Suprapubic skin (tissue), 4 donors: ENCODE results near the gene ROR2. TPM values are rescaled to one million over a fixed set of nuclear protein-coding genes. Genes with fewer than 3 reads are reported as not detected.
A peak's percentile ranks its signal among the peaks of the same experiment; 100 is the strongest.

Source experiments
- DNase-seq, 2 donors: peaks; one replicate each; pipeline ENCODE4 v3.0.0-alpha.2; 2019; ENCODE audit warnings: low spot score in 2 of 2
- H3K27ac ChIP-seq: fragments of 200-600 bp; sonication (generic); one replicate; pipeline ENCODE4 v1.5.1; 2019
- H3K27me3 ChIP-seq: fragments of 200-600 bp; sonication (generic); one replicate; pipeline ENCODE4 v1.5.1; 2019
- H3K36me3 ChIP-seq: fragments of 200-600 bp; sonication (generic); one replicate; pipeline ENCODE4 v1.5.1; 2019
- H3K4me1 ChIP-seq: fragments of 200-600 bp; sonication (generic); one replicate; pipeline ENCODE4 v1.5.1; 2019
- H3K4me3 ChIP-seq: fragments of 200-600 bp; sonication (generic); one replicate; pipeline ENCODE4 v1.5.1; 2019; ENCODE audit warnings: mild to moderate bottlenecking
- H3K9me3 ChIP-seq: fragments of 200-600 bp; sonication (generic); one replicate; pipeline ENCODE4 v1.5.1; 2019
- CTCF ChIP-seq, 2 donors: fragments of 200-600 bp in 1 of 2; fragments of 450-650 bp in 1 of 2; sonication (generic) in 1 of 2; IDR thresholded peaks; one replicate each; pipeline ENCODE4 v1.5.1; 2016 to 2019; ENCODE audit warnings: antibody characterized with exemption in 2 of 2, mild to moderate bottlenecking in 1 of 2, moderate library complexity in 1 of 2
- EP300 ChIP-seq: sonication (generic); formaldehyde crosslinking; IDR thresholded peaks from one replicate; pipeline ENCODE4 v1.6.1; 2017; ENCODE audit warnings: antibody characterized with exemption
- POLR2A ChIP-seq, 2 donors: fragments of 450-650 bp; IDR thresholded peaks; one replicate each; pipeline ENCODE4 v1.6.1; 2017; ENCODE audit warnings: antibody characterized with exemption in 2 of 2, mild to moderate bottlenecking in 2 of 2, moderate library complexity in 2 of 2
- POLR2AphosphoS5 ChIP-seq, 3 donors: sonication (generic); formaldehyde crosslinking; IDR thresholded peaks; one replicate each; pipeline ENCODE4 v1.6.1; 2017; ENCODE audit warnings: antibody characterized with exemption in 3 of 3
- WGBS: methylation state at CpG from one replicate; pipeline ENCODE4 v1.1.5; 2018; 5-methylcytosine and 5-hydroxymethylcytosine counted together
- total RNA-seq, 4 donors: library from RNA; depleted of rRNA; stranded (reverse); fragments of >200 nt; gene quantifications; one replicate each; pipeline ENCODE4 v1.1.0, GENCODE V29; 2016

Gene ROR2
- total RNA-seq, 4 donors from 2014 or later: 3.3 to 7.3 (median 5.0) TPM

GRCh38 chr9:91818647-91819403 lies 131.2 kb downstream of the ROR2 start:
- H3K27me3 ChIP-seq: no peaks in the 10 kb centered on the region
- H3K4me1 ChIP-seq: peaks cover 18% of the 10 kb centered on the region
- H3K4me3 ChIP-seq: no peak overlapping the region
- TF ChIP-seq POLR2AphosphoS5 (IDR thresholded peaks at IDR 0.05): no peak
- no peak for TF ChIP-seq EP300
- TF ChIP-seq CTCF (IDR thresholded peaks at IDR 0.05): no peak
- no peak for TF ChIP-seq POLR2A (IDR thresholded peaks at IDR 0.05)
- DNase-seq: peak in 1 of 2 donors; percentile 50
- 91% methylated on average over 15 of the region's 15 CpGs for WGBS
- no peaks in the 10 kb centered on the region for H3K9me3 ChIP-seq
- no peaks in the 10 kb centered on the region for H3K36me3 ChIP-seq
- no peak overlapping the region for H3K27ac ChIP-seq

GRCh38 chr9:91818225-91818585 lies 131.8 kb downstream of the ROR2 start:
- 22% methylated on average over 3 of the region's 3 CpGs for WGBS
- no peak overlapping the region for H3K27ac ChIP-seq
- no peaks in the 10 kb centered on the region for H3K27me3 ChIP-seq
- H3K4me3 ChIP-seq: no peak overlapping the region
- TF ChIP-seq POLR2AphosphoS5 (IDR thresholded peaks at IDR 0.05): peak in 1 of 3 donors; percentile 28
- TF ChIP-seq POLR2A (IDR thresholded peaks at IDR 0.05): no peak
- H3K4me1 ChIP-seq: peaks cover 18% of the 10 kb centered on the region
- no peaks in the 10 kb centered on the region for H3K36me3 ChIP-seq
- no peak for DNase-seq
- no peaks in the 10 kb centered on the region for H3K9me3 ChIP-seq

- H3K9me3 ChIP-seq: no peaks in the 10 kb centered on the region
- H3K4me3 ChIP-seq: peak overlapping the region; percentile 10
- H3K4me1 ChIP-seq: peaks cover 18% of the 10 kb centered on the region
- DNase-seq: no peak
- TF ChIP-seq POLR2AphosphoS5 (IDR thresholded peaks at IDR 0.05) (peak in 1 of 3 donors; percentile 29), POLR2A (IDR thresholded peaks at IDR 0.05) (no peak)
- H3K27me3 ChIP-seq: no peaks in the 10 kb centered on the region
- H3K36me3 ChIP-seq: no peaks in the 10 kb centered on the region
- peak overlapping the region; percentile 70 for H3K27ac ChIP-seq
- WGBS: 33% methylated on average over 20 of the region's 20 CpGs
Observed at GRCh38 chr9:91817493-91818224, 132.4 kb downstream of the ROR2 start.

- no peak for DNase-seq
- no peaks in the 10 kb centered on the region for H3K9me3 ChIP-seq
- H3K4me3 ChIP-seq: peak overlapping the region; percentile 10
- no peak for TF ChIP-seq CTCF (IDR thresholded peaks at IDR 0.05)
- no peak for TF ChIP-seq POLR2AphosphoS5 (IDR thresholded peaks at IDR 0.05)
- TF ChIP-seq EP300: no peak
- no peak for TF ChIP-seq POLR2A (IDR thresholded peaks at IDR 0.05)
- H3K36me3 ChIP-seq: no peaks in the 10 kb centered on the region
- H3K4me1 ChIP-seq: peaks cover 18% of the 10 kb centered on the region
- H3K27ac ChIP-seq: peak overlapping the region; percentile 70
- H3K27me3 ChIP-seq: no peaks in the 10 kb centered on the region
- WGBS: 64% methylated on average over 6 of the region's 8 CpGs
Observed at GRCh38 chr9:91817106-91817492, 132.9 kb downstream of the ROR2 start.

GRCh38 chr9:91816356-91816755 lies 133.7 kb downstream of the ROR2 start:
- Histone ChIP-seq H3K4me3 (no peak overlapping the region), H3K9me3 (no peaks in the 10 kb centered on the region), H3K27ac (no peak overlapping the region), H3K36me3 (no peaks in the 10 kb centered on the region), H3K27me3 (no peaks in the 10 kb centered on the region), H3K4me1 (peaks cover 18% of the 10 kb centered on the region)
- TF ChIP-seq CTCF (IDR thresholded peaks at IDR 0.05) (no peak), POLR2A (IDR thresholded peaks at IDR 0.05) (no peak), POLR2AphosphoS5 (IDR thresholded peaks at IDR 0.05) (no peak), EP300 (no peak)
- peak in 1 of 2 donors; percentile 70 for DNase-seq
- WGBS: 98% methylated on average over 9 of the region's 9 CpGs

GRCh38 chr9:91815896-91816295 lies 134.1 kb downstream of the ROR2 start:
- H3K4me3 ChIP-seq: no peak overlapping the region
- H3K27me3 ChIP-seq: no peaks in the 10 kb centered on the region
- WGBS: 95% methylated on average over 10 of the region's 10 CpGs

More at GRCh38 chr9:91815896-91816295, 134.1 kb downstream of the ROR2 start:
- TF ChIP-seq EP300: no peak
- no peak for TF ChIP-seq POLR2A (IDR thresholded peaks at IDR 0.05)
- TF ChIP-seq POLR2AphosphoS5 (IDR thresholded peaks at IDR 0.05): no peak
- no peak for TF ChIP-seq CTCF (IDR thresholded peaks at IDR 0.05)
- Histone ChIP-seq H3K36me3 (no peaks in the 10 kb centered on the region), H3K27ac (no peak overlapping the region), H3K9me3 (no peaks in the 10 kb centered on the region), H3K4me1 (peaks cover 18% of the 10 kb centered on the region)
- peak in 1 of 2 donors; percentile 55 for DNase-seq
